ENCODE measurements around the gene ANK3.
"Not testable (repeated sequence)": the region's sequence is repeated elsewhere in the genome, so short reads cannot be mapped to it uniquely, and the experiment has no call there.

Gene ANK3

DNA sequence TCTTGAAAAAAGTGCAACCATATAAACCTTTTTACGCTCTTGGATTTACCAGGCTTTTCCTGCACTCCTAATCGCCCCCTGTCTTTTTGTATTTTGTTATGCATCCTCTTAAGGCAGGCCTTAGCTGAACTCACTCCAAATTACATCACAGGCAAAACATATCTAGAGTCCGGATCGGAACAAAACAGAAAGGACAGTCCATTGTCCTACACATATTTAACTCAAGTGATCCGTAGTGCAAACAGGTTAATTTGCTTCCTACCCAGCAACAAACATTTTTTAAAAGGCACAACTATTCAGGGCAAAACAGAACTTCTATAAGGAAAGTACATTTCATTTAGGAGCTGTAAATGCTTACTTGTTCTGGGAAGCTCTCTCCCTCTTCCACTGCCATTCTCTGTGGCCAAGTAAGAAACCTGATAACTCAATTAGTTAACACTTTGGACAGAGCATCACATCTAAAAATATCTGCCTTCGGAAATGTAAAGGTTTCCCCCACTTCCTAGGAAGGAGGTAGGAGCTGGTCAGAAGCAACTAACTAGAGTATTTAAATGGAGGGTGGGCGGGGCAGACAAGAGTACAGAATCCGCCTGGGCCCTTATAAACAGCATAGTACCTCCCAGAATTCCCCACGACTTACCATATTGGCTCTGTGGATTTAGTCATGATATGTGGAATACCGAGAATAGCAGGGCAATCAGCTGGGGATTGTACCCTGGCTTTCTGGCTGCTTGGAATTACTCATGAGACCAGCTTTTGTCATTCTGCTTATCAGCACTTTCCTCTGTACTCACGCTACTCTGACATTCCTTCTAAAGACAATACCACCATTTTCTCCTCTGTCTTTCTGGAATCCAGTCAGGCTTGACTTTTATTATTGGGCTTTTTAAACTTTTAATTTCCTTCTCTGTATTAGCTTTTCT, 89.5 kb downstream of the ANK3 start:
- DNase-seq: no peak

GRCh38 chr10:60299390-60299778, 90.3 kb downstream of the ANK3 start:
- DNase-seq: no peak

DNA sequence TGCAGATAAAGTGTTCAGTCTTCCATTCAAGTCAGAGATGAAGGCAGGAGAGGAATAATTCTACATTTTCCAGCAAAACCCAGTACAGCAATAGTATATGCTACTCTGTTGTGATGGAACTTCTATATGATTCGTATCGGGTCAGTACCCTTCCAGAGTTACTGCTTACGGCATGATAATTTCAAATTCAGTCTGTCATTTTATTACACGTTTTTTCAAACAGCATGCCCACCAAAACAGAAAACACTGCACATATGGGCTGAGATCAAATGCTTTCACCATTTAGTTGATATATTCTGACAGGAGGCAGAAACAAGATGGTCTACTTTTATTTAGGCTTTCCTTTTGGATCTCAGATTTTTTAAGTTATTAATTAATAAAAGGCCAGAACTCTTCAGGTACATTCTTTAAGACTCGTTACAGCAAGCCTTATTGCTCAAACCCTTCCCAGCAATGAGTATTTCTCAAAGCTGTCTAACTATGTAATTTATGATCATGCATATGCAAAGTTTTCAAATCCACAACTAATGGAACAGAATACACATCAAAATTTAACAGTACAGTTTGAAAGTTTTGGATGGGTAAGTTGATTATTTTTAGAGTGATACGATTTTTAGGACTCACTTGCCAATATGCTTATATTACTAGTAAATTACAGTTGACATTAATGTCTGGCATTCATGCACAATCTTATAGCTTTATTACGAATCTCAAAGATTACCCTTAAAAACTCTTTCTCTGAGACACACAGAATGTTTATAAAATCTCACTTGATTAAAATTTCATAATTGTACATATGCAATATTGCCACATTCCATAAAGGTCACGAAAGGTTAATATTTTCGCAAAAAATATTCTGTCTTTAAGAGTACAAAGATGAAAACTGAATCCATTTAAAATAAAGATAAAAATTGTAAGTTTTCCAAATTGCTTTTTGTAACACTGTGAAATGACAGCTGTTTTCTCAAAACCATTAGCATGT, 91.0 kb downstream of the ANK3 start:
- DNase-seq: no peak

- no peak for DNase-seq
Observed at GRCh38 chr10:60296073-60296472, 93.6 kb downstream of the ANK3 start.

GRCh38 chr10:60295028-60295937, 94.4 kb downstream of the ANK3 start:
- DNase-seq: no peak

GRCh38 chr10:60293581-60294175, 96.0 kb downstream of the ANK3 start:
- no peak for DNase-seq

- no peak for DNase-seq
Observed at GRCh38 chr10:60292998-60293397, 96.7 kb downstream of the ANK3 start.

GRCh38 chr10:60292536-60292935, 97.1 kb downstream of the ANK3 start:
- not testable (repeated sequence) for DNase-seq

DNA sequence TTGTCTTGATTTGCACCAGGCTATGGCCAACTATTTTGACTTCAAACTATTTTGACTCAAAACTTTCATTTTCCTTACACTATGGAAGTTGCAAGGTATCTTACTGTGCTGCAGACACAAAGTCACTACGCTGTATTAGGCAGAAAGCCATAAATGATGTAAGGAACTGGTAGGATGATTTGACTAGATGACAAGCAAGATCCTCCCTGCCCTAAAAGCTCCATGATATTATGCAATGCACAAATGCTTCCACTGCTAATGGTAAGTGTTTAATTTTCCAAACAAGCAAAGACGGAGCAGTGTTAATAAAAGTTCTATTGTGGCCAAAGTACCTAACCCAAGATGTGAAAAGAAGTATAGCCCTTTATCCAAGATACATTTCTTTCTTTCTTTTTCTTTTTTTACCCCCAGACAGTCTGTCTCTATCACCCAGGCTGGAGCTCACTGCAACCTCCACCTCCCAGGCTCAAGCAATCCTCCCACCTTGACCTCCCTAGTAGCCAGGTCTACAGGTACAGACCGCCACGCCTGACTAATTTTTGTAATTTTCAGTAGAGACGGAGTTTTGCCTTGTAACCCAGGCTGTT, 98.2 kb downstream of the ANK3 start:
- DNase-seq: no peak

- no peak for DNase-seq
Observed at GRCh38 chr10:60290558-60290957, 99.1 kb downstream of the ANK3 start.

DNA sequence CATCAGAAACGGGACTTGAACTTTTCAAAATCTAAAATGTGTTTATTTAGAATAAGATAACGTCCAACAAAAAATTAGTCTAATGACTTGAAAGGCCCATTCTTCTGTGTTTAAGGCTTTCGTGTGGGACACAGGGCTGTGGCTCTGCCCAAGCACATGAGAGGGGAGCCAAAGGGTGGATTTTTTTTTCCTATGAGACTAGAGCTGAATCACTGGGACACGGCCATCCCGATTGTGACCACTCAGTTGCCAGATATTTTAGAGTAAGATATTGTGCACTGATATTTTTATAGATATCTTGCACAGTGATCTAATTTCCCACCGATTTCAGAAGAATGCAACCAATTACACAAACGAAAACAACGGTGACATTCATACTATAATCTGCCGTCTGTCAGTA, 99.9 kb downstream of the ANK3 start:
- DNase-seq: no peak

DNA sequence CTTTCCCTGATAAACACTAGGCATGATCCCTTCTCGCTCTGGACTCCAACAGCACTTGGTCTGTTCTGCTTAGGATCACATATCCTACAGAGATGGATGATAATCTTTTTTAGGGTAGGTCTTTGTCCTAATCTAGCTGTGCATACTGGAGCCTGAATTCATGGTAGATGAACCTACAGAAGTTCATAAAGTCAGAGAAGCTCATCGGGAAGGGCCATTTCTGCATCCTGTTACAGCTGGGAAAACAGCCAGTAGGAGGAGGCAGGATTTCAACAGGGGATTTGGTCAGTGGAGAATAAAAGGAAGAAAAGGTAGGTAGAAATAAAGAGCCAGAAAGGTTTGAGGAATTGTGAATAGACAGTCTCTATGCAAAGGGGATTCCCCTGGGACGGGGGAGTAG, 101.4 kb downstream of the ANK3 start:
- no peak for DNase-seq

- no peak for DNase-seq
Observed at GRCh38 chr10:60286559-60286958, 103.1 kb downstream of the ANK3 start.

DNA sequence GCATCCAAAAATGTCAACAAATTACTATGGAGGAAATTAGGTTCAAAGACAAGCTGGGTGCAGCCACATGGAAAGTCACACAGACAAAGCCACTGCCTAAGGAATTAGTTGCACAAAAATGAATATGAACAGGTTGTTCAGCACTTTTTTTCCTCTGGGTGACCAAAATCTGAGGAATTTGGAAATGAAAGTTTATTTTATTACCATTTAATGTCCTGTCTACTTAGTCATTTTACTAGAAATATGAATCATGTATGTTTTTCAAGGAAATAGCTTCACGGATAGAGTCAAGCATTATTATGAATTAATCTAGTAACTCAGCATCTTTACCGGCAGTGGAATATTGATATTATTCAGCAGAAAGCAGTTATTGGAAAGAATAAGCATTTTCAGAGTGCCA, 106.3 kb downstream of the ANK3 start:
- no peak for DNase-seq

- DNase-seq: no peak
Observed at GRCh38 chr10:60282771-60283353, 106.8 kb downstream of the ANK3 start.

DNA sequence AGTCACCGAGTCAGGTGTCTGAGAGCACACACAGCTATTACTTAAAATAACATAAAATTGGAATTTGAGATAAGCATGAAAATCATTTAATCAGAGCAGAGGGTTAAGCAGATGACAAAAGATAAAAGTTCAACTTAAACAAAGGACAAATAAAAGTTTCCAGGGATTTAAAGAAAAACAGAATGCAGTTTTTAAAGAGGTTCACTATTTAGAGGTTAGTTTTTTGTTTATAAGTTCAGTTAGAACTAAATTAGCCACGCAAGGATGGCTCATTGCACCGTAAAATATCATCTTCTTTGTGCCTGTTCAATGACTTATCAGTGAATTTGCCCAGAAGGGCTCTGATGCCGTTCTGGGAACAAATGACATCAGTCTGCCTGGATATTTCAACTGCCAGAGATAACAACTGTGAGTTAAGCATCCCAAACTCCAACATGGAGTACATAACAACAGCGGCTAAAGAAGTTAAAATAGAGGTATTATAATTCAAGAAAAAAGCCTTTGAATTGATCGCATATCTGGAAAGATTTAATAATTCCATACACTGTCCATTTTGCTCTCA, 107.8 kb downstream of the ANK3 start:
- no peak for DNase-seq

GRCh38 chr10:60281331-60281730, 108.3 kb downstream of the ANK3 start:
- DNase-seq: no peak

- DNase-seq: no peak
Observed at GRCh38 chr10:60280475-60280874, 109.2 kb downstream of the ANK3 start.

DNA sequence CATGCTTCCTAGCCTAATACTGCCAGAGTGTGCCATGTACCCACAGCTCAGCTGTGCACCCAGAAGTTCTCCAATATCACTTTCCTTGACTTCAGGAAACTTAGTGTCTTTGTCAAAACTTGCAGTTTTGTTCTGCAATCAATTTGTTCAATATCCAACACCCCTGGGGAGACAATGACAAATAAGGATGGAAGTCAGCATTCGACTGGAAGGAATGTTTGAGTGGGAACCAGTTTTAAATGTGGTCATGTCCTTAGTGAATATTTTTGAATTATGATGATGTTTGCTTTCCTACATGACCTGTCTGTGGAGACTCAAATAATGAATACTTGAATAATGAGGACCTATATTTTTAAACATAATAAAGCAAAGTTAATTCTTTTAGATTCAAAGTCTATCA, 112.0 kb downstream of the ANK3 start:
- no peak for DNase-seq

DNA sequence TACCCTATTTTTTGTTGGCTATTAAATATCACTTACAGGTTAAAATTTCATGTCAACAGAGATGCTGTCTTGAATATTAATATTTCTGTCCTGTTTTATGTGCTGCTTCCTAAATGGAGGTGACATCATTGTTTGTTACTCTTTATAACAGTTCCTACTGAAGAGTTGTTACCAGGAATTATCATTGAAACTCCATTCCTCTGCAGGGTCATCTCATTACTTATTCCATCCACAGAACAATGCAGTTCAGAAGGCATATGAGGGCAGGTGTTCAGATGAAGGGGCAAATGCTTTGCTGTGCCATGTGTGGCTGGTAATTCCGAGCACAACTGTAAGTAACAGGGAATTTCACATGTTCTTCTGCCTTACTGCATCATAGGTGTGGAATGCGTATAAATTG, 113.4 kb downstream of the ANK3 start:
- DNase-seq: no peak

All from femur (tissue), 1 donor.